Testis (tissue), 3 donors: Measurements from ENCODE around the gene ACP6. TPM values are rescaled to one million over a fixed set of nuclear protein-coding genes. Genes with fewer than 3 reads are reported as not detected.

Experiments
- DNase-seq: peaks from one replicate; pipeline ENCODE4 v3.0.0-alpha.2; 2019
- H3K27ac ChIP-seq, 2 donors: fragments of 200-600 bp; sonication (generic); one replicate each; pipeline ENCODE4 v1.5.1; 2019
- H3K27me3 ChIP-seq: fragments of 200-600 bp; sonication (generic); one replicate; pipeline ENCODE4 v1.5.1; 2019
- H3K36me3 ChIP-seq: fragments of 200-600 bp; sonication (generic); one replicate; pipeline ENCODE4 v1.5.1; 2017; ENCODE audit warnings: low read depth; ENCODE audit errors: missing control alignments
- H3K4me1 ChIP-seq: fragments of 200-600 bp; sonication (generic); one replicate; pipeline ENCODE4 v1.5.1; 2019
- H3K4me3 ChIP-seq, 2 donors: fragments of 200-600 bp; sonication (generic); one replicate each; pipeline ENCODE4 v1.5.1; 2017 to 2019
- H3K9me3 ChIP-seq: fragments of 200-600 bp; sonication (generic); one replicate; pipeline ENCODE4 v1.5.1; 2017
- POLR2A ChIP-seq: fragments of 450-650 bp; IDR thresholded peaks from one replicate; pipeline ENCODE4 v1.6.1; 2017; ENCODE audit warnings: antibody characterized with exemption, mild to moderate bottlenecking, moderate library complexity
- WGBS, 2 donors: methylation state at CpG; one replicate each; pipeline ENCODE4 v1.1.5; 2018; 5-methylcytosine and 5-hydroxymethylcytosine counted together
- intact Hi-C: fragments of 100-400 bp; cut with DNase I; formaldehyde crosslinking; loops from one replicate; pipeline ENCODE4 v1.15.1; 2023; ENCODE audit warnings: low total_unique reads
- polyA plus RNA-seq: library from polyadenylated mRNA; stranded (reverse); fragments of 350-450 nt; fragmentation: Illumina TruSeq; extraction: RNeasy Lipid Tissue Mini Kit (QIAGEN cat#74804); gene quantifications from one replicate; pipeline ENCODE4 v1.2.3, GENCODE V29; 2014; ENCODE audit warnings: low read depth, low replicate concordance; ENCODE audit not compliant: insufficient read depth
- total RNA-seq, 2 donors: library from RNA; depleted of rRNA; stranded (reverse); fragments of >200 nt; gene quantifications; one replicate each; pipeline ENCODE4 v1.2.3, GENCODE V29; 2016
- TF ChIP-seq, protein P1 (sequence below), 3 experiments: fragments of 450-650 bp in 2 of 3; fragments of 200-600 bp in 1 of 3; sonication (generic) in 1 of 3; IDR thresholded peaks; one replicate each; pipeline ENCODE4 v1.5.1; 2016 to 2019; ENCODE audit warnings: antibody characterized with exemption in 3 of 3, mild to moderate bottlenecking in 2 of 3, moderate library complexity in 1 of 3

Gene ACP6
- total and polyA plus RNA-seq, 3 donors from 2014 or later: 12.0 to 25.4 (median 21.6) TPM

DNA sequence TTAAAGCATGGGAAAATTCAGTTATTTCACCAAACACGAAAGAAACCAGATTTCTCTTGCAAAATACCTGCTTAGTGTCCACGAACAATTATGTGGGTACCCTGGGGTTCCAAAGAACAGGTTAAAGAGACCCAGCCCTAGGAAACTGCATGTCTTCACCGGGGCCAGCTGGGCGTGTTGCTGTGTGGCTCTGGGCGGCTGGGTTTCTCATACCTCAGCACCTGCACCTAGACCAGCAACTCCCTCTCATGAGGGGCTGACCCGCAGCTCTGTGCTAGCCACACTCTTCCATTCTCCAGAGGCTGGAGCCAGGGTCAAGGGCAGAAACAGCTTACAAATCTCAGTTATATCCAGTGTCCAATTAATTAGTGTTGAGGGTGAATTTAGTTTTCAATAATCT lies 40.3 kb downstream of the ACP6 start:
- Histone ChIP-seq H3K27me3 (no peaks in the 10 kb centered on the region), H3K4me3 (no peak overlapping the region), H3K9me3 (no peaks in the 10 kb centered on the region), H3K4me1 (no peaks in the 10 kb centered on the region), H3K27ac (no peak overlapping the region), H3K36me3 (no peaks in the 10 kb centered on the region)
- no peak for DNase-seq
- TF ChIP-seq, protein P1, sequence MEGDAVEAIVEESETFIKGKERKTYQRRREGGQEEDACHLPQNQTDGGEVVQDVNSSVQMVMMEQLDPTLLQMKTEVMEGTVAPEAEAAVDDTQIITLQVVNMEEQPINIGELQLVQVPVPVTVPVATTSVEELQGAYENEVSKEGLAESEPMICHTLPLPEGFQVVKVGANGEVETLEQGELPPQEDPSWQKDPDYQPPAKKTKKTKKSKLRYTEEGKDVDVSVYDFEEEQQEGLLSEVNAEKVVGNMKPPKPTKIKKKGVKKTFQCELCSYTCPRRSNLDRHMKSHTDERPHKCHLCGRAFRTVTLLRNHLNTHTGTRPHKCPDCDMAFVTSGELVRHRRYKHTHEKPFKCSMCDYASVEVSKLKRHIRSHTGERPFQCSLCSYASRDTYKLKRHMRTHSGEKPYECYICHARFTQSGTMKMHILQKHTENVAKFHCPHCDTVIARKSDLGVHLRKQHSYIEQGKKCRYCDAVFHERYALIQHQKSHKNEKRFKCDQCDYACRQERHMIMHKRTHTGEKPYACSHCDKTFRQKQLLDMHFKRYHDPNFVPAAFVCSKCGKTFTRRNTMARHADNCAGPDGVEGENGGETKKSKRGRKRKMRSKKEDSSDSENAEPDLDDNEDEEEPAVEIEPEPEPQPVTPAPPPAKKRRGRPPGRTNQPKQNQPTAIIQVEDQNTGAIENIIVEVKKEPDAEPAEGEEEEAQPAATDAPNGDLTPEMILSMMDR (IDR thresholded peaks at IDR 0.05): no peak
- TF ChIP-seq POLR2A: no peak
- intact Hi-C loops: no loop called here
- 78 to 85% methylated on average over 6 of the region's 6 CpGs for WGBS, 2 donors

DNA sequence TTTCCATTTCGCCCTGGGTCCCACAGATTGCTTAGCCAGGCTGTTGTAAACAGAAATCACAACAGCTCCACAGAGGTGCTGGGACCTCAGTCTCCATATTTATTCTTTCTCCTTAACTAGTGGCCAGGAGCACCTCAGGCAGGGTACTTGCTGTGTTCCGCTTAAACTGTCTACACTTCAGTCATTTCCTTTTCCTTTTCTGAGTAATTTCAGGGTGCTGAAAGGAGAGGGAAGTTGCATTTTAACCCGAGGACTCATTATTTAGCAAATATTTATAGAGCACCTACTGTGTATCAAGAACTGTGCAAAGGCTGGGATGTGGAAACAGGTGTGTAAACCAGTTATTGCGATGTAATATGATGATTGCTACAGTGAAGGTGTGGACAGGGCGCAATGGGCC lies 41.9 kb downstream of the ACP6 start:
- 69 to 86% methylated on average over 5 of the region's 5 CpGs for whole genome bisulfite sequencing, 2 donors
- H3K4me3 ChIP-seq: no peak overlapping the region
- intact Hi-C loops: no loop called here
- H3K9me3 ChIP-seq: no peaks in the 10 kb centered on the region
- H3K4me1 ChIP-seq: no peaks in the 10 kb centered on the region
- no peaks in the 10 kb centered on the region for H3K36me3 ChIP-seq
- no peaks in the 10 kb centered on the region for H3K27me3 ChIP-seq
- DNase-seq: no peak
- H3K27ac ChIP-seq: no peak overlapping the region
- no peak for TF ChIP-seq POLR2A
- TF ChIP-seq, protein P1 (IDR thresholded peaks at IDR 0.05): no peak

DNA sequence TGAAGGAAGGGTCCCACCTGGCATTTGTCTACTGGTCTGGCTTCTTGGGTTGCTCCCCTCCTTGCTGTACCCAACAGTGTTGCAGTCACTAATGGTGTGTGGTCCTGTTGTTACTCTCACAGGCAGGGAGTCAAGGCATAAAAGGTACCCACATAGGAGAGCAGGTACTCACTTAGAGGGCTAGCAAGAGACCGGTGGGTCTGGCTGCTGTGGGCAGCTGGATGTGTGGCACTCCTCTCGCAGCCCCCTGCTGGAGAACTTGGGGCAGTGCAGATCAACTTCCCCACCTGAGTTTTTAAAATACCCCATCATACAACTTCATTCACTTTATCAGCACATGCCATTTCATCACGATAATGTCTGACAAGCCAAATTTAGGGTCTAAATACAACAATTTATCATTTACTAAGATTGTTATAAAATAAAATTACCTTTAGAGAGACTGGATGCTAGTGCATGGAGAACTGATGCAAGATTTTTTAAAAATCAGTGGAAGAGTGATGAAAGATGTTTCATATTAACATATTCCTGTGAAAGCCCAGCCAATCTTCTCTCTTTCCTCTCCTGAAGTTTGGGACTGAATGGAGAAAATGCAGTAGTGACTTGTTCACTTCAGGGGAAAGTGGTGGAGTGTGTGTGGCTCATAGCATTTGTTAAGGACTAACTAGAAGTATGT lies 42.8 kb downstream of the ACP6 start:
- TF ChIP-seq POLR2A: no peak
- TF ChIP-seq, protein P1 (IDR thresholded peaks at IDR 0.05): peak; percentile 70 to 93 (median 79)
- Histone ChIP-seq H3K27me3 (no peaks in the 10 kb centered on the region), H3K27ac (no peak overlapping the region), H3K9me3 (no peaks in the 10 kb centered on the region), H3K36me3 (no peaks in the 10 kb centered on the region), H3K4me3 (no peak overlapping the region), H3K4me1 (no peaks in the 10 kb centered on the region)
- WGBS, 2 donors: 25 to 33% methylated on average over 3 of the region's 3 CpGs
- DNase-seq: peak; percentile 62
- intact Hi-C loops: no loop called here

DNA sequence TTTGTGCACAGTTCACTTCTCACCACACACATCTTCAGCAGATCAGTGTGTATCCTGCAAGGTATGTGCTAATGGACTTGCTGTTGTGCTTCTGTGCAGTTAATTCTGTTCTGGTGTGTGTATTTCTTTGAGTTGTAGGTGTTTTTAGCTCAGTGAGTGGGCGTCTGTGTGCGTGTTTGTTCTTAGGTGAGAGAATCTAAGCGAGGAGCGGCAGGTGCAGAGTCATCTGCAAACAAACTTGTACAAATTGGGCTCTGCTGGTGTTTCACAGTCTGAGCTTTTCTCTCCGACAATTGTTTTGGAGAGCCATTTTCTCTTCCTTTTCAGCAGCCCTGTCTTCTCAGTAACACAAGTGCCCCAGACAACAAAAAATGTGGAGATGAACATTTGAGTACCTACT lies 43.6 kb downstream of the ACP6 start:
- H3K36me3 ChIP-seq: no peaks in the 10 kb centered on the region
- no peaks in the 10 kb centered on the region for H3K27me3 ChIP-seq
- H3K27ac ChIP-seq: no peak overlapping the region
- intact Hi-C loops: no loop called here
- no peak for DNase-seq
- H3K4me1 ChIP-seq: no peaks in the 10 kb centered on the region
- H3K4me3 ChIP-seq: no peak overlapping the region
- WGBS, 2 donors: 85 to 95% methylated on average over 5 of the region's 5 CpGs
- TF ChIP-seq, protein P1 (IDR thresholded peaks at IDR 0.05): no peak
- no peak for TF ChIP-seq POLR2A
- H3K9me3 ChIP-seq: no peaks in the 10 kb centered on the region

DNA sequence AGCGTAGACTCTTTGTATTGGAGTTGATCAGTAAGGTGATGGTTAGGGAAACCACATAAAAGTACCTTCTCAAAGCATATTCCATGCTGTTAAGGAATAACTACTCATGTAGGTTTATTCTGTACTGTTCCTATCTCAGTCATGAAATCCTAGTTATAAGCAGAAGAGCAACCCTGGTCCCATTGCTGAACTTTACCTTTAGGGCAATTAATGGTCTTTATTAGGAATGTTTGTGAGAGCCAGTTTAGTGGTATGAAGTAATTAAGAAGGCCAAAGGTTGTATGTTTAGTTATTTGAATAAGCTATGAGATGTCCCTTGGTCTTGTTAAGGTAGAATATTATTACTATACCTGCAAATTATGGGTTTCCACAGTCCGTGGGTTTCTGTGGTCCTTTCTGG lies 44.0 kb downstream of the ACP6 start:
- DNase-seq: no peak
- Histone ChIP-seq H3K27ac (no peak overlapping the region), H3K4me1 (no peaks in the 10 kb centered on the region), H3K36me3 (no peaks in the 10 kb centered on the region), H3K27me3 (no peaks in the 10 kb centered on the region), H3K9me3 (no peaks in the 10 kb centered on the region), H3K4me3 (no peak overlapping the region)
- no peak for TF ChIP-seq POLR2A
- intact Hi-C loops: no loop called here
- WGBS, 2 donors: 89 to 91% methylated on average over 2 of the region's 2 CpGs
